Measurements from ENCODE around the gene DIP2A.

The DIP2A gene

DNA sequence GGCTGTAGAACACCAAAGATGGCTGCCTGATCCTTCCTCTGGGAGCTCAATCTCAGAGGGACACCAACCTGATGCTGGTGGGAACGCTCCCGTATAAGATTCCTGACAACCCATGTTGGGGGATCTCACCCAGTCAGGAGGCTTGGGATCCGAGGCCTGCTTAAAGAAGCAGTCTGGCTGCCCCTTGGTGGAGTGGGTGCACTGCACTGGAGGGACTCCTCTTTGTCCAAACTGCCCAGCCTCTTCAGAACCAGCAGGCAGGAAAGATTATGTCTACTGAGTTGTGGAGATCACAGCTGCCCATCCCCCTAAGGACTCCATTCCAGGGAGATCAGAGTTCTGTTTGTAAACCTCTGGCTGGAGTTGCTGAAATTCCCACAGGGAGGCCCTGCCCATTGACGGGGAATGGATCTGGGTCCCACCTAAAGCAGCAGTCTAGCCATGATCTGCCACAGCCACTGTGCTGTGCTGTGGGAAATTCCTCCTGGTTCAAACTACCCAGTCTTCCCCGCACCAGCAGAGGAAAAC lies 123.2 kb downstream of the DIP2A start:
- TF ChIP-seq POLR2A (IDR thresholded peaks at IDR 0.05; ENCODE audit: low read depth, low read length): no peak
- DNase-seq (ENCODE audit: insufficient read length, low spot score) (no peak), FAIRE-seq (no peak)

DNA sequence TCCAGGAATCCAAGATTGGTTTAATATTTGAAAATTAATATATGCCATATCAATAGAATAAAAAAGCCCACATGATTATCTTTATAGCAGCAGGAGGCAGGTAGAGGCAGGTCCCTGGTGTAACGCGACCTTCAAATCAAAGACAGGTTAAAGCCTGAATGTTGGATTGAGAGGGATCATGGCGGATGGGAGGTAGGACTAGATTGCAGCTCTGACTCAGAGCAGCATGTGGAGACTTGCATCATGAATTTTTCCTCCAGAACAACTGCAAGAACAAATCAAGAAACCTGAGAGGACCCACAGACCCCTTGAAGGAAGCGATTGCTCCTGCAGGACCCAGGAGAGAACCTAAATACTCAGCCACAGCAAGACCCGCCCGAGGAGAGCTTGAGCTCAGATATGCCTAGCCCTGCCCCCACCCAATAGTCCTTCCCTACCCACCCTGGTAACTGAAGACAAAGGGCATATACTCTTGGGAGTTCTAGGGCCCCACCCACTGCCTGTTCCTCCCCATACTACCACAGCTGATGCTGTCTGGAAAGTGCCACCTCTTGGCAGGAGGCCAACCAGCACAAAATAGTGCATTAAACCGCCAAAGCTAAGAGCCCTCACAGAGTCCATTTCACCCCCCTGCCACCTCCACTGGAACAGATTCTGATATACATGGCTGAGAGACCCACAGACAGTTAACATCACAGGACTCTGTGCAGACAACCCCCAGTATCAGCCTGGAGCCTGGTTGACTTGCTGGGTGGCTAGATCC lies 126.7 kb downstream of the DIP2A start:
- DNase-seq (ENCODE audit: insufficient read length, low spot score): no peak
- TF ChIP-seq POLR2A (IDR thresholded peaks at IDR 0.05; ENCODE audit: low read depth, low read length): no peak
- no peak for FAIRE-seq

DNA sequence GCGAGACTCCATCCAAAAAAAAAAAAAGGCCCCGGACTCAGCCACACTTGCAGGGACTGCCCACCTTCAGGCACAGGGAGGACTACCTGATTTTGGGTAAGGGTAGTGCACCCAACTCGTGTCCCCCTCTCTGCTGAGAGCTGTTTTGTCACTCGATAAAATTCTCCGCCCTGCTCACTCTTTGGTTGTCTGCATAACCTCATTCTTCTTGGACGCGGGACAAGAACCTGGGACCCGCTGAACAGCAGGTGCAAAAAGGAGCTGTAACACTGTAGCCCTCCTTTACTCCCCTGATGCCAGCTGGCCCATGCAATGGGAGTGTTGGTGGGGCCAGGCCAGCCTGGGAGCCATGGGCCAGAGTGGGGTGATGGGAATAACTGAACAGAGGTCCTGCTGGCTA lies 135.6 kb downstream of the DIP2A start:
- no peak for DNase-seq (ENCODE audit: insufficient read length, low spot score)
- no peak for FAIRE-seq
- TF ChIP-seq POLR2A (IDR thresholded peaks at IDR 0.05; ENCODE audit: low read depth, low read length): no peak

DNA sequence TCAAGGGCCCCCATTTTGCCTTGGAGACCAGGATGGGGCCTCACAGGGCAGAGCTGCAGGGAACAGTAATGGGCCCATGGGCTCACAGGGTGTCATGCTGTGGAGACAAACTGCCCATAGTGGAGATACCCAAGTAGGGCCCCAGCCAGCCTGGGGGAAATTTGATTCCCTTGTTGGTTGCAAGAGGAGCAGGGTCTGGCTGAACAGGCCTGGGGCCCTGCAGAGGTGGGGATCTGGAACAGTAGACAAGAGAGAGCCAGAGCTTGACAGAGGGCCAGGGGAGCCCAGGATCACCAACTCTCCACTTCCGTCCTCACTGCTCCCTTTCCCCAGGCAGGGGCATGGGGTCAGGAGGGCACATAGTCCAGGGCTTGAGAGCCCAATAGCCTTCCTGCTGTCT lies 137.5 kb downstream of the DIP2A start:
- DNase-seq (ENCODE audit: insufficient read length, low spot score) (no peak), FAIRE-seq (no peak)
- TF ChIP-seq POLR2A (IDR thresholded peaks at IDR 0.05; ENCODE audit: low read depth, low read length): no peak

DNA sequence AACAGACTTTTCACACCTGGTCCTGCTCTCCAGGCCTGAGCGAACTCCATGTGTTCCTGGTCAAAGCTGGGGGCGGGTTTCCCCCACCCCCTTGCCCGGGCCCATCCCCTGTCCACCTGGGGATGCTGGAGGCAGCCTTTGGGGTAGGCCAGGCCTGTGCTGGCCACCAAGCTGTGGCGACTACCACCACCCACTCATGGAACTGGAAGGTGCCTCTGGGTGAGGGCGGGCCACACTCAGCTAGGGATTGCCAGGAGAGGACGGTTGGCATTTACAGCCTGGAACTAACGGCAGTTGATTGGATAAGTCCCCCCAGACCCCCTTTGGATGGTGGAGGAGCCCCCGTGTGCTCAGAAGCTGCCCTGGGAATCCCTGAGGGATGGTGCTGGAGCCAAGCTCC lies 138.3 kb downstream of the DIP2A start:
- FAIRE-seq: no peak
- TF ChIP-seq POLR2A (IDR thresholded peaks at IDR 0.05; ENCODE audit: low read depth, low read length): no peak

DNA sequence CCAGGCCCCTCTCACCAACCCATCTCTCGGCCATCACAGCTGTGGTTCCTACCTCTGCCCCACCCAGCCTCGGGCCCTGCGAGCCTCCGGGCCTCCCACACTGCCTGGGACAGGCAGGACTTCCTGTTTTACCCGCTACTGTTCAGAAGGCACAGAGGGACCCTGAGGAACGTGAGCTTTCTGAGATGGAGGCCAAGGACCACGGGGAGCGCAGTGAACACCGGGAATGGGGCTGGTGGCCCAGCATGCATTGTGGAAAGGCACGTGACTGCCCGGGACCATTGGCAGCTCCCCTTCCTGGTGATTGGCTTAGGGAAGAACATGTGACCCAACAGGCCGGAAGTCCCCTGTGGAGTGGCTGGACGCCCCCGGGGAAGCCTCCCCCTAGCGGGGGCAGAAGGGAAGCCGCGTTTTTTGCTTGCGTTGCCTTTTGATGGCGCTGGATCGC lies 139.2 kb downstream of the DIP2A start:
- FAIRE-seq (no peak), DNase-seq (ENCODE audit: insufficient read length, low spot score) (no peak)
- no peak for TF ChIP-seq POLR2A (IDR thresholded peaks at IDR 0.05; ENCODE audit: low read depth, low read length)

More for the DNA sequence above, 138.3 kb downstream of the DIP2A start:
- DNase-seq (ENCODE audit: insufficient read length, low spot score): no peak

DNA sequence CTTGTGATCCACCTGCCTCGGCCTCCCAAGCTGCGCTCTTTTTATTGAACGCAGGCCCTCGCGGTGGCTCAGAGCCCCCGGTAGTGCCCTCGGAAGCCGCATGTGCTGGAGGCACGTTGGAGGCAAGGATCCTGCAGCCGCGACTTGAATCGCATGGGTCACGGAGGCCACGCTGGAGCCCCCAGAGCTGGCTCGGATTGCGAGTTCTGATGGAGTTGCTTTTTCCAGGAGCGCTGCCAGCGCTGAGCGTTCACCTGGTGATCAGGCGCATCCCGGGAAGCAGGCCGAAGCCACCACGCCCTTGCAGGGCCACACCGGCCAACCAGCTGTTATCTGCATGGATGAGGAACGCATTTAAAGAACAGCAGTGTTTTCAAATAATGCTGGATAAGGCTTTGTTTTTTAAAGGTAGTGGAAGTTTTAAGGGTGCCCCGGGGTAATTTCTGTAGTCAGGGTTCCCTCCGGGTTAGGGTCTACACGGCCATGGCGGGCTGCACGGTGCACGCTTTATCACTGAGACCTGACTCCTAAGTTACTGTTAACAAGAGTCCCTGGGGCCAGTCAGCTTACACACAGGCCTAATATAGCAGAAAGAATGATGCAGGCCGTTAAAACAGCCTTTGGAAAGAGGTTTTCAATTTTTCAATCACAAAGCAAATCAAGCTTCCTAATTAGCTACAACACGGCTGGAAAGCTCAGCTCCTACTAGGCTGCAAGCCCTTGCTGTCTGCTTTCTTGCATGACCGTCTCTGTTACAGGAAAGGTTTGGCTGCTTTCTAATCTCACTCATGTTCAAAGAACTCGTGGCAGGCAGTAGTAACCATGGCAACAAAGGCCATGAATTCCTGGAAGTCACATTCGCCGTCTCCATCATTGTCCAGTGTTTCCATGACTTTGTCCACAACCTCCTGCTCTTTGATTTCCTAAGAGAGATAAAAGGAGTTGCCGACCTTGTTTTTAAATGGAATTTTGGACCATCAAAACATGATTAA lies 140.2 kb downstream of the DIP2A start:
- no peak for FAIRE-seq
- no peak for TF ChIP-seq POLR2A (IDR thresholded peaks at IDR 0.05; ENCODE audit: low read depth, low read length)
- DNase-seq (ENCODE audit: insufficient read length, low spot score): no peak

DNA sequence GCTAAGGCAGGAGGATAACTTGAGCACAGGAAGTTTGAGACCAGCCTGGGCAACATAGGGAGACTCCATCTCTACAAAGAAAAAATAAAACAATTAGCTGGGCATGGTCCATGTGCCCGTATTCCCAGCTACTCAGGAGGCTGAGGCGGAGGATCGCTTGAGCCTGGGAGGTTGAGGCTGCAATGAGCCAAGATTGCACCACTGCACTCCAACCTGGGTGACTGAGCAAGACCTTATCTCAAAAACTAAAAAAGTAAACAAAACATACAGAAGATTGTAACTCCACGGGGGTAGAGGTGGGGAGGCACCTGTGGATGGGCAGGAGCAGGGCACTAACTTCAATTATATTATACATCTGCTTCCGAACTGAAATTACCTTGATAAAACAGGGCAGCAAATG lies 141.6 kb downstream of the DIP2A start:
- TF ChIP-seq POLR2A (IDR thresholded peaks at IDR 0.05; ENCODE audit: low read depth, low read length): no peak
- DNase-seq (ENCODE audit: insufficient read length, low spot score) (no peak), FAIRE-seq (no peak)

DNA sequence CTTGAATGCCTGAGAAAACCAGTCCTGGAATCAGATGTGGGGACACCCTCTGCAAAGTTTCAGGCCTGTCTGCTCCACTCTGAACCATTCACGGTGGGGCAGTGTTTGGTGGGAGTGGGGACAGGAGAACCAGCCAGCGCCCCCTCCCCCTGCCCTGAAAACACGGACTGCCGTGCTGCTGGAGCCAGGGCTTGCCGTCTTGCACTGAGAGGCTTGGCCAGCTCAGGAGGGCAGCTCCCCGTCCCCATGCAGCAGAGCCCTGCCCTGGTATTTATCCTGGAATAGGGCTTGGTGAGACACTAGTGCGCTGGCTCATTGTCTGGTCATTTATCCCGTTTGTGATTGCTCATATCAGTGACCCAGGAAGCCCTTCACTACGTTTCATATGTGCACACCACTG lies 142.3 kb downstream of the DIP2A start:
- no peak for TF ChIP-seq POLR2A (IDR thresholded peaks at IDR 0.05; ENCODE audit: low read depth, low read length)
- FAIRE-seq (no peak), DNase-seq (ENCODE audit: insufficient read length, low spot score) (no peak)

DNA sequence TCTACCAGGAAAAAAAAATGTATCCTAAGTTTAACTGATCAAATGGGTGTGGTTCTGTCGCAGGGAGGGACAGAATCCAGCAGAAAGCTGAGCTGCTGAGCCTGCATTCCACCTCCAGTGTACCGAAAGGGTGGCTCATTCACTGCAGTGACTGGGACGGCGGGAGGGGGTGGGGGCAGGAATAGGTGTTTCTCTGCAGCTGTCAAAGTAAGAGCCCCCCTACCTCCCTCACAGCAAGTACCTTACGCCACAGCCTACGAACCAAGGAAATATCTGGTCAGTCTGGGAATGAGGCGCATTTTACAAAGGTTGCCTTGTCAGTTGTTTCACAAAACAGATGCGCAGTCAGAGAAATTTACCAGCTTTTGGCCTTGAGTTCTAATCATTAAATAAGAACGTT lies 144.5 kb downstream of the DIP2A start:
- DNase-seq (ENCODE audit: insufficient read length, low spot score) (no peak), FAIRE-seq (no peak)
- no peak for TF ChIP-seq POLR2A (IDR thresholded peaks at IDR 0.05; ENCODE audit: low read depth, low read length)

DNA sequence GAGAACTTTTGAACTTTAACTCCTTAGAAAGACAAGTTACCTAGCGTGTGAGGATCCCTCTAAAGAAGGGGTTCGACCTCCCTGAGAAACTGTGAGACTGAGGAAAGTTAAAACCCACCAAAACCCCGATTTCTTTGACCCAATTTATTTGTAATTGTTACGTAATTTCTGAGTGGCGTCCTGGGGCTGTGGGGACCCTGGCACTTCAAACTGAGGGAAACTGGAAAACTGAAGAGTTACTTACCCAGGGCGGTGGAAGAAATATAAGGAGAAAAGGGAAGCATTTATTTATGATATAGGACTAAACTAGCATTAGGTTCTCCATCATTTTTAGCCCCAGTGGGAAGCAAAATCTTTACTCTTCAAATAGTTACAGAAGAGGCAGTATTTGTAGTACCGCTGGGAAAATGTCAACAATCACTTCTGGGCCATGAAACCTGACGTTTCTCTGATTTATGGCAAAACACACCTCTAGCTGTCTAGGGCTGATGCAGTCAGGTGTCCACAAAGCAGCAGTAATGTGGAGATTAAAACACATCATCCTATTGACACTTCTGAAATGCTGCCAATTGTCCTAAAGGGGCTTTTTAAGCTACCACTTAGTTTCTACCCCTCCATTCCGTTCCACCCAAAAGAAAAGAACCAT lies 145.8 kb downstream of the DIP2A start:
- TF ChIP-seq POLR2A (IDR thresholded peaks at IDR 0.05; ENCODE audit: low read depth, low read length): no peak
- no peak for DNase-seq (ENCODE audit: insufficient read length, low spot score)
- no peak for FAIRE-seq

DNA sequence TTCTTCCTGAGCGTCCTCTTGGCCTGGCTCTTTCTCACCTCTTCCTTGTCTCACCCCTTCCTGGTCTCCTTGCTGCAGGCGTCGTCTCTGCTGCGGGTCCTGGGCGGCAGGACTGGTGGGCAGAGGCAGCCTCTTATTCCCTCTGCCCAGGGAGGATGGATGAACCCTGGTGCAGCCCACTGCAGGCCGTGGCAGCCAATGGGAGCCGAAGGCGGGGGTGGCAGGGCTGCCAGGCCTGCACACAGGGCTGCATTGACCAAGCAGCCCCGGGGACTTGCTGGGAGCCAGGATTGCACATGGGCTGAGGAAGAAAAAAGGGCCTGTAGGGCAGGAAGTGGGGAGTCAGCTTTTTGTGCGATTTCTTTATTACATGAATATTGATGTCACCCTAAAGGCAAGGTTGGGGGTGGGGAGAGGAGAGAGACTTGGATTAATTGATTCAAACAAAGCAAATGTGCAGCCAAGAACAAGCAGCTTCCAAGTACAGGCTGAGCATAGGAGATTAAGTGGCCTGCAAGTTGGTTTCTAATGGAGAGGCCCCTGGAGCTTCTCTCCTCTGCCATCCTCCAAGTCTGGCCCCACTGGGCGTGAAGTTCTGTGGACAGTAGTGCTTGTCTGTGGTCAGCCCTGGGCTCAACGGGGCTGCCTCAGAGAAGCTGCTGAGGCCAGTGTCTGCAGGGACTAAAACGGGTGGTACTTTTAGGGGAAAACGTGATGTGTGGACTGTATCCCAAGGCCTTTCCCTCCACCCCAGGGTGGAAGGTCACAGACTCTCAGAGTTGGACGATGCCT lies 146.5 kb downstream of the DIP2A start, which contains the start of gene S100B:
Gene S100B, minus strand, starts transcription at position 108 of the 792 bp plus-strand sequence. CDS start 2,667 bp downstream, outside the sequence.
- no peak for TF ChIP-seq POLR2A (IDR thresholded peaks at IDR 0.05; ENCODE audit: low read depth, low read length)
- no peak for FAIRE-seq
- DNase-seq (ENCODE audit: insufficient read length, low spot score): no peak
